NCI-H146 (cell line): ENCODE results near the gene FNBP1L.
"Not testable (repeated sequence)": the region's sequence is repeated elsewhere in the genome, so short reads cannot be mapped to it uniquely, and the experiment has no call there.

Source experiments
- DNase-seq: peaks from one replicate; lab custom pipeline; 2025; lab: John Stamatoyannopoulos, UW

FNBP1L gene

DNA sequence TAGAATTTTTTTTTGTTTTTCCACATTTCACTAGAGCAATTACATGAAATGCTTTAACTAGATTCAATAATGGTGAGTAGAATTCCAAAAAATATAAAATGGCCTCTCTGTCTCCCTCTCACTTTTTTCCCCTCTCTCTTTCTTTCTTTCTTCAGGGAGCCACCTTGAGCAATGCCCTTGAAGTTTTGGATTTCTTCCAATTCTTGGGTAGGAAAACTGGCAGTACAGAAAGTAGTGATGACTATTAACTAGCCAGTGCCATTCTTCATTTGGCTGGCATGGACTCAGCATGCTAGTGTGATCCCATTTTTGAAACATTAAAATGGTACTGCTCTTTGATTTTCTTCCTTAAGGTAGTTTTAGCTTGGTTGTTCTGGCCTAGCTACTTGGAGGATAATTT, 4.5 kb upstream of the FNBP1L start:
- no peak for DNase-seq

DNA sequence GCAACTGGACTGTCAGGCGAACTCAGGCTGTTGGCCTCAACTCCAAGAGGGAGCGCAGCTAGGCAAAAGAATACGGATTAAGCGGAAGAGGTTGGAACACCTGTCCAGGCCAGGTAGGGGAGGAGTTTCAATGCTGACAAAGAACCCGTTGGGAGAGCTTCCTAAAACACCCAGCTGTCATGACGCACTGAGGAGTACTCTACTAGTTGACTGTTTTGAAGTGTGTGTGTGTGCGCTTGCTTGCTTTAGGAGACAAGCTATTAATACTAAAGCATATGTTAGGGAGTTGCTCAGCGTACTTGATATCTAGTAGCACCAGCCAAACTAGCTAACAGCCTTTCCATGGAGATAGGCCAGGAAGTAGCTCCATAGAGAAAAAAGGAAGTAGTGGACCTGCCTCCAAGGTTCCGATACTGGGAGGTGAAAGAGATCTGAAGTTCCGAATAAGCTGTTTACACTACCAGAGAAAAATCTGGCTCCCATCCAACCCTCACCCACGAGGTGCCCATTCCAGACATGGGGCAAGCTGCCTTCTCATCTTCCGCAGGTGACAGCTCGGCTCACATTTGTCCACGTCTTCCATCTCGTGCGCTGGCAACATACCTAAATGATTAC, 974 bp upstream of the FNBP1L start:
- peak; percentile 73 for DNase-seq

- DNase-seq: peak; percentile 80
Measured at GRCh38 chr1:93448292-93448982, 519 bp downstream of the FNBP1L start.

DNA sequence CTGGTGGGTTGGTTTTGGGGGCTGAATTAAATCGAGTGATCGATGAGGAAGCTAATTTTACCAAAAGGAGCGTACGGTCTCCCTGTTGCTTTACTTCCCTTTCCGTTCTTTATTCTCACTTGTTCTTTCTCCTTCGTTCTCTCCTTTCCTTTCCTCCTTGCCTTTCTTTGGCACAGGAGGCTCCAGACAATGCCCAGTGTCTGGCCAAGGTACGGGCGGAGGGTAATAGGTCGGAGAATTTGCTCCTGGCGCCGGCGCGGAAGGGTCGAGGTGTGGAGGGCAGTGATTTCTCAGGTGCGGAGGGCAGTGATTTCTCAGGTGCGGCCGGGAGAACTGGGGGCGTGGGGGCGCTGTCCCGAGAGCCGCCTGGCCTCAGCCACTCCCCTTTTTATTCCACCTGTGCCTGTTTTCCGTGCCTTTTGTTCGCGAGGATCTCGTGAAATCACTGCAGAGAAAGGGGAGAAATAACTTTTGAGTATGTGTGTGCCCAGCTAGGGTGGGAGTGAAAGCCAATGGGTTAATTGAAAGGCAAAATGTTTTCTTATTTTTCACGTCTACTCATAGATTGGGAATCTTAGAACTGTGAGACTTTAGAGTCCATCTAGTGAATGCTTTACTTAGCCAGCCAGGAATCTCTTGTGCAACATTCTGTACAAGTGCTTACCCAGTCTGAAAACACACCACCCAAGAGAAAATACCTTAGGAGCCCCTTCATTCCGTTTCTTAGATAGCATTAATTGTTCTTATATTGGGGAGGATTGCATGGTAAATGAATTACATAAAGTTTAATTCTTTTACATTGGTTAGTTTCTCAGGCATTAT, 1.3 kb downstream of the FNBP1L start:
- DNase-seq: peak; percentile 74

- no peak for DNase-seq
Measured at GRCh38 chr1:93450321-93450720, 2.4 kb downstream of the FNBP1L start.

DNA sequence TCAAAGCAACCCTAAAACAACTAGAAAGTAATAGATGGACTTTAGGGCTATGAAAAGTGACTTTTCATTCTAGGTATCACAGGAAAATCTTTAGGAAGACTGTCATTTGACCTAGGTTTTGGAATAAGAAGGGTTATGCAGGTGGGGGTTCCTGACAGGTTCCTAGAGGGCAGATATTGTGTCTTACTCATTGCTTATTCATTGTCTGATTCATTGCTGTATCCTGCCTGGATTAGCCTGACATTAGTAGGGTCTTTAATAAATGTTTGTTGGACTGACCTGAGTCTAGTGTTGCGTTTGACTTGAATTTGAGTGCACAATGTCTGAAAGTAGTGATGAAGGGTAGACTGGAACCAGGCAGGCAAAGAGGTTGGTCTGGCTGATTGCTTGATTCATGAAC, 6.0 kb downstream of the FNBP1L start:
- no peak for DNase-seq

DNA sequence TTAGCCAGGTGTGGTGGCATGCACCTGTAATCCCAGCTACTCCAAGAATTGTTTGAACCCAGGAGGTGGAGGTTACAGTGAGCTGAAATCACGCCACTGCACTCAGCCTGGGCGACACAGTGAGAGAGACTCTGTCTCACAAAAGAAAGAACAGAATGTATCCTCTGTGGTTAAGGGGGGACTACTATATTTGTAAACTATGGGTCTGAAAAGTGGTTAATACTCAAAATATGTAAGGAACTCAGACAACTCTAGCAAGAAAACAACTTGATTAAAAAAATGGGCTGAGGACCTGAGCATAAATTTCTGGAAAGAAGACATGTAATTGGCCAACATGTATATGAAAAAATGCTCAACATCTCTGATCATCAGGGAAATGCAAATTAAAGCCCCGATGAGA, 11.2 kb downstream of the FNBP1L start:
- no peak for DNase-seq

GRCh38 chr1:93461236-93461635, 13.3 kb downstream of the FNBP1L start:
- no peak for DNase-seq

DNA sequence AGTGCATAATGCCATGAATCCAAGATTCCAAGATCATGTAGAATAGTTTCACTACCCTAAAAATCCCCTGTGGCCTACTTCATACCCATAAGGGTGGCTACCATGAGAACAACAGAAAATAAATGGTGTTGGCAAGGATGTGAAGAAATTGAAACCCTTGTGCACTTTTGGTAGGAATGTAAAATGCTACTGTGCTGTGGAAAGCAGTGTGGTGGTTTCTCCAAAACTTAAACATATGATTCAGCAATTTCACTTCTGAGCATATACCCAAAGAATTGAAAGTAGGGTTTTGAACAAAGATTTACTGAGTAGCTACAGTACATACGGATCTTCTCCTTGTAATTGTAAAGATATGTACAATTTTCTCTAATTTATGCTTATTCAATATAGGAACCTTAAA, 16.0 kb downstream of the FNBP1L start:
- no peak for DNase-seq

DNA sequence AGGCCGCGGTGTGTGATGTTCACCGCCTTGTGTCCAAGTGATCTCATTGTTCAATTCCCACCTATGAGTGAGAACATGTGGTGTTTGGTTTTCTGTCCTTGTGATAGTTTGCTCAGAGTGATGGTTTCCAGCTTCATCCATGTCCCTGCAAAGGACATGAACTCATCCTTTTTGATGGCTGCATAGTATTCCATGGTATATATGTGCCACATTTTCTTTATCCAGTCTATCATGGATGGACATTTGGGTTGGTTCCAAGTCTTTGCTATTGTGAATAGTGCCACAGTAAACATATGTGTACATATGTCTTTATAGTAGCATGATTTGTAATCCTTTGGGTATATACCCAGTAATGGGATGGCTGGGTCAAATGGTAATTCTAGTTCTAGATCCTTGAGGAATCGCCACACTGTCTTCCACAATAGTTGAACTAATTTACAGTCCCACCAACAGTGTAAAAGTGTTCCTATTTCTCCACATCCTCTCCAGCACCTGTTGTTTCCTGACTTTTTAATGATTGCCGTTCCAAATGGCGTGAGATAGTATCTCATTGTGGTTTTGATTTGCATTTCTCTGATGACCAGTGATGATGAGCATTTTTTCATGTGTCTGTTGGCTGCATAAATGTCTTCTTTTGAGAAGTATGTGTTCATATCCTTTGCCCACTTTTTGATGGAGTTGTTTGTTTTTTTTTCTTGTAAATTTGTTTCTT, 17.6 kb downstream of the FNBP1L start:
- DNase-seq: not testable (repeated sequence)

DNA sequence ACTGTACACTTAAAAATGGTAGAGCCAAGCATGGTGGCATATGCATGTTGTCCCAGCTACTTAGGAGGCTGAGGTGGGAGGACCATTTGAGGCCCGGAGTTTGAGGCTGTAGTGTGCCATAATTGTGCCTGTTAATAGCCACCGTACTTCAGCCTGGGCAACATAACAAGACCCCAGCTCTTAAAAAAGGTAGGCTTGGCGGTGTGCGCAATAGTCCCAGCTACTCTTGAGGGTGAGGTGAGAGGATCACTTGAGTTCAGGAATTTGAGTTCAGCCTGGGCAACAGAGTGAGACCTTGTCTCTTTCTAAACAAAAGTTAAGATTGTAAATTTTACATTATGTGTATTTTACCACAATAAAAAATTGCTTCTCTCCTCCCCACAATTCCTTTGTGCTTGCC, 19.7 kb downstream of the FNBP1L start:
- DNase-seq: no peak

GRCh38 chr1:93468662-93469061, 20.7 kb downstream of the FNBP1L start:
- DNase-seq: no peak

DNA sequence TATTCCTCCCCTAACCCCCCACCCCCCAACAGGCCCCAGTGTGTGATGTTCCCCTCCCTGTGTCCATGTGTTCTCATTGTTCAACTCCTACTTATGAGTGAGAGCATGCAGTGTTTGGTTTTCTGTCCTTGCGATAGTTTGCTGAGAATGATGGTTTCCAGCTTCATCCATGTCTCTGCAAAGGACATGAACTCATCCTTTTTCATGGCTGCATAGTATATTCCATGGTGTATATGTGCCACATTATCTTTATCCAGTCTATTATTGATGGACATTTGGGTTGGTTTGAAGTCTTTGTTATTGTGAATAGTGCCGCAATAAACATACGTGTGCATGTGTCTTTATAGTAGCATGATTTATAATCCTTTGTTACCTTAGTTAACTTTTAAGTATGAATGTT, 21.3 kb downstream of the FNBP1L start:
- not testable (repeated sequence) for DNase-seq

- no peak for DNase-seq
Measured at GRCh38 chr1:93471284-93471683, 23.4 kb downstream of the FNBP1L start.

- DNase-seq: no peak
Measured at GRCh38 chr1:93471911-93472310, 24.0 kb downstream of the FNBP1L start.

DNA sequence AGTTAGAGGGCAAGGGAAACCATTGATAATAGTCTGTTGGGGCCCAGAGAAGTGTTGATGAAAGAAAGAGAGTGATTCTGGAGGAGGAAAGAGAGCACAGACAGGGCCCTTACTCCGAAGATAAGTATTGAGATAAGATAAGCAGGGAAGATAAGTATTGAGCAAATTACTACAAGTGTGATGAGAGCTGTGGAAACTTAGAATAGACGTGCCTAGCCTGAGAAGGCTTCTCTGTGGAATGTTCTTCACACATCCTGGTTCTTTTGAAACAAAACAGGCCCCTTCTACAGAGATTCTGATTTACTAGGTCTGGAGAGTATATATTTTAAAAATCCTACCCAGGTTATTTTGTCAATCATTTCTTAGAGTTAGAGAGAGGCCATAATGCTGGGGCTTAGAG, 26.4 kb downstream of the FNBP1L start:
- DNase-seq: no peak

- DNase-seq: no peak
Measured at GRCh38 chr1:93475681-93476080, 27.8 kb downstream of the FNBP1L start.

- DNase-seq: not testable (repeated sequence)
Measured at GRCh38 chr1:93479133-93479745, 31.3 kb downstream of the FNBP1L start.

- DNase-seq: not testable (repeated sequence)
Measured at GRCh38 chr1:93481899-93482298, 34.0 kb downstream of the FNBP1L start.

DNA sequence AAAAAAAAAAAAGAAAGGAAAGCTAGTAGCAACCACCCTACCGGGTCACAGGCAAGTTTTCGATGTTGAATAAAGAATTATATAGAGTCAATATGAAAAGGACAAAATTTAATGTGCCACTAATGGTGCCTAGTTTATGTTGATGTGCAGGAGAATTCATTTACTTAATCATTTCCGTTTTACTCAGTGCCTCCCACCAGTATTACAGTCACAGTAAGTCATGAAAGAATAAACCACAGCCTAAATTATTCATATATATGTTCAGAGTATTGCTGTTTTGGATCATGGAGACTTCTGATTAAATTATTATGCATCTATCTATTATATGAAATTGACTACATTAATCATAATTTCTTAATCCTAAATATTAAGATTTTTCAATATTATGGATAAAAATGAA, 35.3 kb downstream of the FNBP1L start:
- DNase-seq: no peak

- DNase-seq: no peak
Measured at GRCh38 chr1:93483606-93484005, 35.7 kb downstream of the FNBP1L start.

- DNase-seq: no peak
Measured at GRCh38 chr1:93488207-93488606, 40.3 kb downstream of the FNBP1L start.
